GM12872 (cell line): ENCODE measurements around the gene GOLPH3L.

Experiments used
- CTCF ChIP-seq: IDR thresholded peaks from 3 replicates; pipeline ENCODE4 v1.5.1; 2011; ENCODE audit warnings: low read depth, mild to moderate bottlenecking, low read length, moderate library complexity; ENCODE audit not compliant: insufficient read depth

Gene GOLPH3L

GRCh38 chr1:150649441-150650075 is 47.4 kb downstream of the GOLPH3L start:
- TF ChIP-seq CTCF, result no peak

DNA sequence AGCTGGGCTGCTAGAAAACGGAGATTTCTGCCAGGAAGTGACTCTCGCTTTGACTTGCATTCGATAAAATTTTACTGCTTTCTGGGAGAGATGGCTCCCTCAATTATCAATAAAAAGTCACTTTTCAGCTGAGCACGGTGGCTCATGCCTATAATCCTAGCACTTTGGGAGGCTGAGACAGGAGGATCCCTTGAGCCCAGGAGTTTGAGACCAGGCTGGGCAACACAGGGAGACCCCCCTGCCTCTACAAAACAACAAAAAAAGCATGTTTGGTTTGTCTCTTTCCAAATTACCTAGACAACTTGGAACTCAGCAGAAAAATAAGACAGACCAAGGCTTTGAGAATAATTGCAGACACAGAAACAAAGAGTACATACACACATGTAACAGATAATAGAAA is 54.7 kb downstream of the GOLPH3L start:
- no peak for TF ChIP-seq CTCF

GRCh38 chr1:150629115-150629928 is 67.6 kb downstream of the GOLPH3L start, which contains the start of gene ENSA:
Gene ENSA, minus strand, starts transcription at chr1:150629612. Its CDS starts 142 bp downstream, at chr1:150629470.
- TF ChIP-seq CTCF, result no peak

DNA sequence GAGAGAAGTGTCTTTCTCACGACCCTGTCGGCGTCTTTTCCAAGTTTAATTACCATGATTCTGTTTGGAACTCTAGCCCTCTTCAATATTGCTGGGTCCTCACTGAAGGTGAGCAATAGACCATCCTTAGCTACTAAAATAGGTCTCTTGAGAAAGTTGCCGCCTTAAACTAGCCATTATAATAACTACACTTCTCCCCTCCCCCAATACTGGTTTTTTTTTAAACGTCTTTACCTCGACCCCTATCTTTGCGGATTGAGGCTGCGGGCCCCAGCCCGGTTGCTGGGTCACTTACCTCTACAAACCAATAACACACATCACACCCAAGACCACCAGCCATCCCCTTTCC is 68.2 kb downstream of the GOLPH3L start:
- TF ChIP-seq CTCF, result no peak

DNA sequence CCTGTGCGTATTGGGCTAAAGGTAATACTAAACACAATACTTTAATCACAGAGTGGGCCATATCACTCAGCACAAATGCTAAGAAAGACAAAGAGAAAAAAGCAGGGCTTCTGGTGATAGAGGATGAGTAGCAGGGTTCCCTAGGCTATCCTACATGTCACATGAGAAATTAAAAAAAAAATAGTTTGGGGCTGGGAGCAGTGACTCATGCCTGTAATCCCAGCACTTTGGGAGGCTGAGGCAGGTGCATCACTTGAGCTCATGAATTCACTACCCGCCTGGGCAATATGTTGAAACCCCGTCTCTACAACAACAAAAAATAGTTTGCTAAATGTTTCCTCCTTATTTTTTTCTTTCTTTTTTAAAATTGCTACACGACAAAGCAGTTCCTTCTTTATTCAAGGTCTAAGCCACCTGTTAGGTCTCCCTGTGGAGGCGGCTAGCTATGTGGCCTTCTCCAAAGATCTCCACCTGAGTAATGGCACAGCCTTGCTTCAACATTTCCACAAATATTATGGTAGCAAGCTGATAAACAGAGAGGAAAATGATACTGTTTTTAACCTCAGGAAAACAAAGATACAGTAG is 69.0 kb downstream of the GOLPH3L start:
- TF ChIP-seq CTCF, result no peak

DNA sequence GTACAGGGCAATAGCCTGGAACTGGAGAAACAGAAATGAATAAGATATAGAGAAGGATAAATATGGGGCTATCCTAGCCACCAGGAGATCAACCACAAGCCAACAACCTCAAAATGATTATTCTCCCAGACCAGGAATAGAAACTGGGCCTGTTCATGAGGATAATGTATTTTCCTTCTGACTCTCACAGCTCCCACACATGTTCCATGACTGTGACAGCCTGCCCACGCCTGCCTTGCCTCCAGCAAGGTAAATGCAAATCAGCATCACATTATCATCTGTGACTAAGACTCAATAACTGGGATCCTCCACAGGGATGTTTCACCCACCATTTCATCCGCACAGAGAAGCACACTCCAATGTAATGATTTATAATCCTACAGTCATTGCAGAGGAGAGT is 70.8 kb downstream of the GOLPH3L start:
- no peak for TF ChIP-seq CTCF

GRCh38 chr1:150622303-150622975 is 74.5 kb downstream of the GOLPH3L start:
- no peak for TF ChIP-seq CTCF
